Measurements from ENCODE around the gene DACH1.

Gene DACH1

DNA sequence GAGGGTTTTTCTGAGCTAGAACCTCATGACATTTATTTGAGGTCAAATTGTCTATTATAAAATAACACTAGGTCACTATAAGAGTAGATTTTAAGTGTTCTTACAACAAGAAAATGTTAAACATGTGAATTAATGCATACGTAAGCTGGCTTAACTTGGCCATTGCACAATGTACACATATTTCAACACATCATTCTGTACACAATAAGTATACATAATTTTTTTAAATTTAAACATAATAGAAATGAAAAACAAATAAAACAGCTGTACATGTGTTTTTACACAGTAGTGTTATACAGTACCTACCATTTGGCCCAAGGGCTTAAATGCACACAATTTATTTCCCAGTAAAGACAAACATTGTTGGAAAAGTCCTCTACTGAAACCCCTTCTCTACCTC lies 269.9 kb downstream of the DACH1 start:
- Histone ChIP-seq H3K4me3 (ENCODE audit: low read depth, low read length) (no peak overlapping the region), H3K27ac (ENCODE audit: extremely low read depth, low read depth, low read length) (no peak overlapping the region), H3K36me3 (ENCODE audit: control insufficient read depth in 2 of 2, insufficient read depth in 1 of 2, low read length in 2 of 2) (no peaks in the 10 kb centered on the region), H3K9me3 (ENCODE audit: control insufficient read depth, insufficient read depth, low read depth, low read length) (no peaks in the 10 kb centered on the region), H3K4me1 (ENCODE audit: control insufficient read depth, insufficient read depth, low read length) (no peaks in the 10 kb centered on the region)
- POLR2A ChIA-PET: no interaction called here
- TF ChIP-seq ZNF140 (tag by site-specific recombination; IDR thresholded peaks at IDR 0.05) (no peak), ZNF529 (tag by site-specific recombination; IDR thresholded peaks at IDR 0.05; ENCODE audit: insufficient replicate concordance) (no peak)
- CTCF ChIA-PET: interaction anchor here (1.3 kb wide), 1 partner anchor 9 kb away, joined by 3 read pairs; no protein-coding TSS in a partner anchor

DNA sequence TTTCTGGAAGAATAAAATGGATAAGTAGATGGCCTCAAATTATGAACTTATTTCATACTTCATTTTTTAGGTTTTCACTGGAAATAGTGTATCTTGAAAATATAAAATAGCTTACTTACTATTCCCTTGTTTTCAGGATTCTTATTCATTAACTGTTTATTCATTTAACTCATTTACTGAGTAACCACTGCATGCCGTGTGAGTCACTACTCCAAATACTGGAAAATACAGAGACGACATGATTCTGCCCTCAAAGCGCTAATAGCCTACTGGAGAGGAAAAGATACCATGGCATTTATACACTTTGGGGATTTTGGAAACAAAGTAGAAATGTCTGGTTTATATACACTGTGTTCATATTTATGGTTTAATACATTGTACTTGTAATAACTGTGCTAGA lies 270.9 kb downstream of the DACH1 start:
- CTCF ChIA-PET: no interaction called here
- Histone ChIP-seq H3K4me3 (ENCODE audit: low read depth, low read length) (no peak overlapping the region), H3K27ac (ENCODE audit: extremely low read depth, low read depth, low read length) (no peak overlapping the region), H3K9me3 (ENCODE audit: control insufficient read depth, insufficient read depth, low read depth, low read length) (no peaks in the 10 kb centered on the region), H3K36me3 (ENCODE audit: control insufficient read depth in 2 of 2, insufficient read depth in 1 of 2, low read length in 2 of 2) (no peaks in the 10 kb centered on the region), H3K4me1 (ENCODE audit: control insufficient read depth, insufficient read depth, low read length) (no peaks in the 10 kb centered on the region)
- POLR2A ChIA-PET: no interaction called here
- TF ChIP-seq ZNF639 (tag by site-specific recombination; IDR thresholded peaks at IDR 0.05) (no peak), SCRT2 (tag by site-specific recombination; IDR thresholded peaks at IDR 0.05) (no peak), ZNF747 (tag by site-specific recombination; IDR thresholded peaks at IDR 0.05) (no peak), FEZF1 (tag by site-specific recombination; IDR thresholded peaks at IDR 0.05) (no peak), OSR2 (tag by site-specific recombination; IDR thresholded peaks at IDR 0.05) (no peak), ZNF571 (tag by site-specific recombination; IDR thresholded peaks at IDR 0.05) (no peak), TRIM28 (IDR thresholded peaks at IDR 0.05; ENCODE audit: borderline replicate concordance, low read length) (no peak), YY2 (tag by site-specific recombination; IDR thresholded peaks at IDR 0.05) (no peak), ZNF366 (tag by site-specific recombination; conservative IDR thresholded peaks at IDR 0.05) (no peak), ZNF10 (tag by site-specific recombination; IDR thresholded peaks at IDR 0.05) (no peak), ZNF792 (tag by site-specific recombination; IDR thresholded peaks at IDR 0.05) (no peak), ZSCAN4 (tag by site-specific recombination; IDR thresholded peaks at IDR 0.05) (no peak), ZBTB20 (tag by site-specific recombination; IDR thresholded peaks at IDR 0.05) (no peak), ZNF292 (tag by site-specific recombination; IDR thresholded peaks at IDR 0.05; ENCODE audit: borderline replicate concordance, low read depth) (no peak), ZNF350 (tag by site-specific recombination; IDR thresholded peaks at IDR 0.05) (no peak)
- TF ChIP-seq, protein P1, sequence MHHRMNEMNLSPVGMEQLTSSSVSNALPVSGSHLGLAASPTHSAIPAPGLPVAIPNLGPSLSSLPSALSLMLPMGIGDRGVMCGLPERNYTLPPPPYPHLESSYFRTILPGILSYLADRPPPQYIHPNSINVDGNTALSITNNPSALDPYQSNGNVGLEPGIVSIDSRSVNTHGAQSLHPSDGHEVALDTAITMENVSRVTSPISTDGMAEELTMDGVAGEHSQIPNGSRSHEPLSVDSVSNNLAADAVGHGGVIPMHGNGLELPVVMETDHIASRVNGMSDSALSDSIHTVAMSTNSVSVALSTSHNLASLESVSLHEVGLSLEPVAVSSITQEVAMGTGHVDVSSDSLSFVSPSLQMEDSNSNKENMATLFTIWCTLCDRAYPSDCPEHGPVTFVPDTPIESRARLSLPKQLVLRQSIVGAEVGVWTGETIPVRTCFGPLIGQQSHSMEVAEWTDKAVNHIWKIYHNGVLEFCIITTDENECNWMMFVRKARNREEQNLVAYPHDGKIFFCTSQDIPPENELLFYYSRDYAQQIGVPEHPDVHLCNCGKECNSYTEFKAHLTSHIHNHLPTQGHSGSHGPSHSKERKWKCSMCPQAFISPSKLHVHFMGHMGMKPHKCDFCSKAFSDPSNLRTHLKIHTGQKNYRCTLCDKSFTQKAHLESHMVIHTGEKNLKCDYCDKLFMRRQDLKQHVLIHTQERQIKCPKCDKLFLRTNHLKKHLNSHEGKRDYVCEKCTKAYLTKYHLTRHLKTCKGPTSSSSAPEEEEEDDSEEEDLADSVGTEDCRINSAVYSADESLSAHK (tag by site-specific recombination; IDR thresholded peaks at IDR 0.05): no peak

DNA sequence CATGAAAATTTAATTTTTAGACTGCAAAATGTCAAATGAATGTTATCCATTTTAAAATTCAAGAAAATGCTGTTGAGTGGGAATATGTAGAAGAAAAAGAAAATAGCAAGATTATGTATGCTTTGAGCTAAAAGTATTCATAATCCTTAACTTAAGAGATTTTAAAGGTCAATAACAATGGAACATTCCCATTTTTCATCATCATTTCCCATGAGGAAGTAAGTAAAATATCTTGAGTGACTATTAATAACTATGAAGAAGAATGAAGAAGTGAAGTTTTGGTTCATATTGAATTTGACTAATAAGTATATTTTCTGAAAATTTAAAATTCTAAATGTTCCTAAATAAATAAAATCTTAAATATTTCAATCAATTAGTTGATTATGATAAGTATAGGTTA lies 273.4 kb downstream of the DACH1 start:
- no peak overlapping the region for H3K27ac ChIP-seq (ENCODE audit: extremely low read depth, low read depth, low read length)
- peaks cover 2% of the 10 kb centered on the region; the same call in 1 of the 2 replicates for H3K4me1 ChIP-seq (ENCODE audit: control insufficient read depth, insufficient read depth, low read length)
- no peaks in the 10 kb centered on the region for H3K9me3 ChIP-seq (ENCODE audit: control insufficient read depth, insufficient read depth, low read depth, low read length)
- H3K36me3 ChIP-seq (ENCODE audit: control insufficient read depth in 2 of 2, insufficient read depth in 1 of 2, low read length in 2 of 2): no peaks in the 10 kb centered on the region
- ChIA-PET POLR2A (no interaction called here), CTCF (interaction anchor here (0.7 kb wide), 1 partner anchor 48 kb away, joined by 3 read pairs; no protein-coding TSS in a partner anchor)
- no peak overlapping the region for H3K4me3 ChIP-seq (ENCODE audit: low read depth, low read length)
- TF ChIP-seq ZNF792 (tag by site-specific recombination; IDR thresholded peaks at IDR 0.05) (no peak), ZNF398 (tag by site-specific recombination; IDR thresholded peaks at IDR 0.05) (no peak), WT1 (tag by site-specific recombination; IDR thresholded peaks at IDR 0.05) (no peak), SALL2 (tag by site-specific recombination; IDR thresholded peaks at IDR 0.05; ENCODE audit: borderline replicate concordance) (no peak), BCL11B (tag by site-specific recombination; IDR thresholded peaks at IDR 0.05; ENCODE audit: low read depth) (no peak), ZNF10 (tag by site-specific recombination; IDR thresholded peaks at IDR 0.05) (no peak), ZBTB48 (tag by site-specific recombination; IDR thresholded peaks at IDR 0.05) (no peak), GLI4 (tag by site-specific recombination; IDR thresholded peaks at IDR 0.05) (no peak), ZNF23 (tag by site-specific recombination; IDR thresholded peaks at IDR 0.05; ENCODE audit: borderline replicate concordance) (no peak), OVOL3 (tag by site-specific recombination; IDR thresholded peaks at IDR 0.05) (no peak), ZNF623 (tag by site-specific recombination; IDR thresholded peaks at IDR 0.05) (no peak)
